C4-2B (cell line): ENCODE measurements around the gene GARIN3.

ENCODE experiments used
- CTCF ChIP-seq: fragments of 450-650 bp; conservative IDR thresholded peaks from 2 replicates; pipeline ENCODE4 v1.5.1; 2017; ENCODE audit warnings: mild to moderate bottlenecking
- ZFX ChIP-seq: fragments of 450-650 bp; IDR thresholded peaks from 2 replicates; pipeline ENCODE4 v1.6.1; 2017

GRCh38 chr5:157184117-157184670 lies 18.1 kb upstream of the GARIN3 start:
- TF ChIP-seq CTCF: no peak
- no peak for TF ChIP-seq ZFX
